ENCODE results near the gene PLEKHM2.
"Not testable (repeated sequence)": the region's sequence is repeated elsewhere in the genome, so short reads cannot be mapped to it uniquely, and the experiment has no call there.

The PLEKHM2 gene

GRCh38 chr1:15698201-15698600 lies 14.1 kb downstream of the PLEKHM2 start:
- H4K20me1 ChIP-seq = peaks cover 92% of the 10 kb centered on the region

GRCh38 chr1:15699321-15699720 lies 15.2 kb downstream of the PLEKHM2 start:
- Histone ChIP-seq H3K4me1 (peaks cover 42% of the 10 kb centered on the region), H4K20me1 (peaks cover 89% of the 10 kb centered on the region), H3K36me3 (peaks cover 35% of the 10 kb centered on the region)
- not testable (repeated sequence) for H3K27me3 ChIP-seq, H3K9ac ChIP-seq, H3K4me2 ChIP-seq, H3K27ac ChIP-seq, H3K4me3 ChIP-seq, H3K9me3 ChIP-seq

More at GRCh38 chr1:15698201-15698600, 14.1 kb downstream of the PLEKHM2 start:
- H3K9ac ChIP-seq = peak overlapping the region; percentile 64; the same call in 1 of the 2 replicates
- H3K36me3 ChIP-seq = peaks cover 33% of the 10 kb centered on the region
- H3K4me2 ChIP-seq = peak overlapping the region; percentile 83
- H3K27me3 ChIP-seq = no peaks in the 10 kb centered on the region
- peaks cover 42% of the 10 kb centered on the region for H3K4me1 ChIP-seq
- no peak for TF ChIP-seq Cebpa-rat (IDR thresholded peaks at IDR 0.05)
- H3K4me3 ChIP-seq = peak overlapping the region; percentile 53
- peak overlapping the region; percentile 54; the same call in 1 of the 2 replicates for H3K27ac ChIP-seq
- no peaks in the 10 kb centered on the region for H3K9me3 ChIP-seq

GRCh38 chr1:15700508-15700907 lies 16.4 kb downstream of the PLEKHM2 start:
- Histone ChIP-seq H3K4me3 (no peak overlapping the region), H4K20me1 (peaks cover 89% of the 10 kb centered on the region), H3K9ac (0 out of 2 replicates have a peak overlapping the region, but pooled peaks have one; percentile 30), H3K27me3 (no peaks in the 10 kb centered on the region), H3K4me1 (peaks cover 42% of the 10 kb centered on the region), H3K36me3 (peaks cover 45% of the 10 kb centered on the region), H3K27ac (peak overlapping the region; percentile 33; the same call in 1 of the 2 replicates), H3K9me3 (no peaks in the 10 kb centered on the region), H3K4me2 (peak overlapping the region; percentile 71)
- TF ChIP-seq Cebpa-rat (IDR thresholded peaks at IDR 0.05) = no peak

- Histone ChIP-seq H3K27me3 (no peaks in the 10 kb centered on the region), H3K4me2 (no peak overlapping the region), H3K9me3 (no peaks in the 10 kb centered on the region), H3K4me3 (no peak overlapping the region), H3K36me3 (peaks cover 50% of the 10 kb centered on the region), H3K9ac (no peak overlapping the region), H4K20me1 (peaks cover 89% of the 10 kb centered on the region), H3K27ac (no peak overlapping the region), H3K4me1 (peaks cover 35% of the 10 kb centered on the region)
- no peak for TF ChIP-seq Cebpa-rat (IDR thresholded peaks at IDR 0.05)
Measured at GRCh38 chr1:15701784-15702183, 17.7 kb downstream of the PLEKHM2 start.

GRCh38 chr1:15702722-15703550 lies 18.8 kb downstream of the PLEKHM2 start:
- no peak for TF ChIP-seq Cebpa-rat (IDR thresholded peaks at IDR 0.05)
- Histone ChIP-seq H4K20me1 (peaks cover 93% of the 10 kb centered on the region), H3K9ac (no peak overlapping the region), H3K4me2 (no peak overlapping the region), H3K36me3 (peaks cover 58% of the 10 kb centered on the region), H3K4me1 (peaks cover 35% of the 10 kb centered on the region), H3K4me3 (no peak overlapping the region), H3K27me3 (no peaks in the 10 kb centered on the region), H3K27ac (0 out of 2 replicates have a peak overlapping the region, but pooled peaks have one; percentile 2), H3K9me3 (no peaks in the 10 kb centered on the region)

GRCh38 chr1:15703562-15703961 lies 19.4 kb downstream of the PLEKHM2 start:
- no peaks in the 10 kb centered on the region for H3K27me3 ChIP-seq
- no peak overlapping the region for H3K9ac ChIP-seq
- no peak overlapping the region for H3K4me3 ChIP-seq
- H3K36me3 ChIP-seq = peaks cover 60% of the 10 kb centered on the region
- no peak overlapping the region for H3K4me2 ChIP-seq
- TF ChIP-seq Cebpa-rat (IDR thresholded peaks at IDR 0.05) = no peak
- H3K9me3 ChIP-seq = no peaks in the 10 kb centered on the region
- H4K20me1 ChIP-seq = peaks cover 93% of the 10 kb centered on the region
- peaks cover 28% of the 10 kb centered on the region for H3K4me1 ChIP-seq
- H3K27ac ChIP-seq = peak overlapping the region; percentile 14; the same call in 1 of the 2 replicates

GRCh38 chr1:15704526-15705183 lies 20.5 kb downstream of the PLEKHM2 start:
- H3K27me3 ChIP-seq = no peaks in the 10 kb centered on the region
- H3K27ac ChIP-seq = no peak overlapping the region
- H3K4me3 ChIP-seq = no peak overlapping the region
- no peak for TF ChIP-seq Cebpa-rat (IDR thresholded peaks at IDR 0.05)
- peaks cover 22% of the 10 kb centered on the region for H3K4me1 ChIP-seq
- H3K9ac ChIP-seq = no peak overlapping the region
- peaks cover 65% of the 10 kb centered on the region for H3K36me3 ChIP-seq
- no peak overlapping the region for H3K4me2 ChIP-seq
- H4K20me1 ChIP-seq = peaks cover 95% of the 10 kb centered on the region
- no peaks in the 10 kb centered on the region for H3K9me3 ChIP-seq

GRCh38 chr1:15705184-15705566 lies 21.1 kb downstream of the PLEKHM2 start:
- Histone ChIP-seq H3K27ac (no peak overlapping the region), H3K4me3 (no peak overlapping the region), H3K4me2 (no peak overlapping the region), H4K20me1 (peaks cover 95% of the 10 kb centered on the region), H3K27me3 (no peaks in the 10 kb centered on the region), H3K36me3 (peaks cover 65% of the 10 kb centered on the region), H3K9ac (no peak overlapping the region), H3K9me3 (no peaks in the 10 kb centered on the region), H3K4me1 (peaks cover 17% of the 10 kb centered on the region)
- TF ChIP-seq Cebpa-rat (IDR thresholded peaks at IDR 0.05) = no peak

GRCh38 chr1:15706751-15707150 lies 22.6 kb downstream of the PLEKHM2 start:
- no peak for TF ChIP-seq Cebpa-rat (IDR thresholded peaks at IDR 0.05)
- Histone ChIP-seq H3K4me1 (peaks cover 11% of the 10 kb centered on the region; the same call in 1 of the 2 replicates), H3K36me3 (peaks cover 60% of the 10 kb centered on the region), H3K9me3 (no peaks in the 10 kb centered on the region), H3K4me3 (no peak overlapping the region), H3K9ac (no peak overlapping the region), H3K4me2 (no peak overlapping the region), H3K27me3 (no peaks in the 10 kb centered on the region), H3K27ac (no peak overlapping the region), H4K20me1 (peaks cover 98% of the 10 kb centered on the region)
